Measurements from ENCODE around the gene MAEL.

The MAEL gene

DNA sequence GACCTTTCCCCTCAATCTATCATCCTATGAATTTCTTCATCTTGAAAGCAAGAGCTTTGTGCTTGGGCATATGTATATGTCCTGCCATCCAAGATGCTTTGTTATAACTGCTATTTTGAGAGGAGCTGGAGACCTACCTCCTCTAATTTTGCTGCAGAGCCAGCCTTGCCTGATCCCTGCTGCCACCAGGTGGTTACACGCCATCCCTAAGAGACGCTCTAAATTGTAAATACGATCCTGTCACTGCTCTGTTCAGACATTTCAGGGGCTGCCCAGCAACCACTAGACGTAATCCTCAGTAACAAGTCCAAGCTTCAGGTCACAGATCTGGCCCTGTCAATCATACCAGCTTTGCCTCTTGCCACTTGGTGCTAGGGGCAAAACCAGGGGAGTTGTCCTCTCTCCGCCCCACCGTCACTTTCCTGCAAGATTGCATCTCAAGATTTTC, 68.2 kb downstream of the MAEL start (continued):
- TF ChIP-seq ZNF366 (tag by site-specific recombination; conservative IDR thresholded peaks at IDR 0.05): 0 out of 2 replicates have a peak, but pooled peaks have one; percentile 40

DNA sequence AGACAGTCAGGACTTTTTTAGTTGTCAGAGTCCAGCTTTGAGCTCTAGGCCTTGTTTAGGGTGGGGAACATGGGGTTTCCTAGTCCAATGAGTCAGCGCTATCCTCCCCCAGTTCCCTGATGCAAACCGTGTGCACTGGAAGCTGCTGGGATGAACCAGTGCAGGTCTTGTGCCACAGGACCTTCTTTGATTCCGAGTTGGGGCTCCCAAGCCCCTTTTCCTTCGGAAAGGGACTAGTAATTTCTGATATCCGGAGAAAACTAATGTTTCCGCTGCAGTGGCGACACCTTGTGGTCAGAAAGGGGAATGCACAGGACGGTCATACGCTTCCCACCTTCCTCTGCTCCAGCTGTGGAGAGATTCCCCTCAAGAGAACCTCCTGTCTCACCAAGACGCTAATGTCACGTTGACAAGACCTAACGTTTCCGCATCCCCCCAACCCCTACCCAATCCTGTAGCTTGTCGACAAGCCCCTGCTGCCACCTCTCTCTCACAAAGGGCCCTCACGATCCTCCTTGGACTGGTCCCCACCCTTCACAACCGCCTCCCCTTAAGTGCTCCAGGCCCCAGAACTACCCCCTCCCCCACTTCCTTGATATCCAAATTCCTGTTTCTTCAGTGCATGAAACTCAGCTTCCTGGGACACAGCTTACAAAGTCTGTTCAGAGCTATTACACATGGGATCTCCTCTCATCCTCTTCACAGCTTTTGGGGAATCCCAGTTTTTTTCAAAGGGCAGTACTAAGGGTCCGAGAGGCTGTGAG, 70.1 kb downstream of the MAEL start:
- H3K4me3 ChIP-seq (ENCODE audit: low read depth, low read length): no peak overlapping the region
- H3K4me1 ChIP-seq (ENCODE audit: control insufficient read depth, insufficient read depth, low read length): no peaks in the 10 kb centered on the region
- no peak overlapping the region for H3K27ac ChIP-seq (ENCODE audit: extremely low read depth, low read depth, low read length)
- ChIA-PET POLR2A (interaction anchor here (1.4 to 1.5 kb wide), 2 partner anchors 141 to 161 kb away, joined by 3 to 4 read pairs; partner anchors contain the start of gene POU2F1), CTCF (interaction anchor here (0.6 to 16.2 kb wide), 74 partner anchors 8 to 1407 kb away, joined by 3 to 702 read pairs (median 4); partner anchors contain the start of gene TADA1)
- no peaks in the 10 kb centered on the region for H3K9me3 ChIP-seq (ENCODE audit: control insufficient read depth, insufficient read depth, low read depth, low read length)
- no peaks in the 10 kb centered on the region for H3K36me3 ChIP-seq (ENCODE audit: control insufficient read depth in 2 of 2, insufficient read depth in 1 of 2, low read length in 2 of 2)
- TF ChIP-seq, protein P1, sequence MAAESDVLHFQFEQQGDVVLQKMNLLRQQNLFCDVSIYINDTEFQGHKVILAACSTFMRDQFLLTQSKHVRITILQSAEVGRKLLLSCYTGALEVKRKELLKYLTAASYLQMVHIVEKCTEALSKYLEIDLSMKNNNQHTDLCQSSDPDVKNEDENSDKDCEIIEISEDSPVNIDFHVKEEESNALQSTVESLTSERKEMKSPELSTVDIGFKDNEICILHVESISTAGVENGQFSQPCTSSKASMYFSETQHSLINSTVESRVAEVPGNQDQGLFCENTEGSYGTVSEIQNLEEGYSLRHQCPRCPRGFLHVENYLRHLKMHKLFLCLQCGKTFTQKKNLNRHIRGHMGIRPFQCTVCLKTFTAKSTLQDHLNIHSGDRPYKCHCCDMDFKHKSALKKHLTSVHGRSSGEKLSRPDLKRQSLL (tag by site-specific recombination; IDR thresholded peaks at IDR 0.05): no peak
- TF ChIP-seq ZNF302 (tag by site-specific recombination; IDR thresholded peaks at IDR 0.05; ENCODE audit: low read depth): no peak
- peak; percentile 30; the same call in 1 of the 2 replicates for TF ChIP-seq ZXDB (tag by site-specific recombination; IDR thresholded peaks at IDR 0.05)
- no peak for TF ChIP-seq GLI4 (tag by site-specific recombination; IDR thresholded peaks at IDR 0.05)
- peak; percentile 53 for TF ChIP-seq ZNF660 (tag by site-specific recombination; IDR thresholded peaks at IDR 0.05)
- no peak for TF ChIP-seq ZNF510 (tag by site-specific recombination; IDR thresholded peaks at IDR 0.05; ENCODE audit: insufficient replicate concordance)
- TF ChIP-seq ZNF394 (tag by site-specific recombination; IDR thresholded peaks at IDR 0.05; ENCODE audit: borderline replicate concordance): peak; percentile 21; the same call in 1 of the 2 replicates
- TF ChIP-seq ZBTB20 (tag by site-specific recombination; IDR thresholded peaks at IDR 0.05): peak; percentile 50; the same call in 1 of the 2 replicates
- TF ChIP-seq, protein P2, sequence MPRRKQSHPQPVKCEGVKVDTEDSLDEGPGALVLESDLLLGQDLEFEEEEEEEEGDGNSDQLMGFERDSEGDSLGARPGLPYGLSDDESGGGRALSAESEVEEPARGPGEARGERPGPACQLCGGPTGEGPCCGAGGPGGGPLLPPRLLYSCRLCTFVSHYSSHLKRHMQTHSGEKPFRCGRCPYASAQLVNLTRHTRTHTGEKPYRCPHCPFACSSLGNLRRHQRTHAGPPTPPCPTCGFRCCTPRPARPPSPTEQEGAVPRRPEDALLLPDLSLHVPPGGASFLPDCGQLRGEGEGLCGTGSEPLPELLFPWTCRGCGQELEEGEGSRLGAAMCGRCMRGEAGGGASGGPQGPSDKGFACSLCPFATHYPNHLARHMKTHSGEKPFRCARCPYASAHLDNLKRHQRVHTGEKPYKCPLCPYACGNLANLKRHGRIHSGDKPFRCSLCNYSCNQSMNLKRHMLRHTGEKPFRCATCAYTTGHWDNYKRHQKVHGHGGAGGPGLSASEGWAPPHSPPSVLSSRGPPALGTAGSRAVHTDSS (tag by site-specific recombination; IDR thresholded peaks at IDR 0.05): 0 out of 2 replicates have a peak, but pooled peaks have one; percentile 5
- TF ChIP-seq MZF1 (tag by site-specific recombination; IDR thresholded peaks at IDR 0.05; ENCODE audit: borderline replicate concordance): peak; percentile 48; the same call in 1 of the 2 replicates
- peak; percentile 63; the same call in 1 of the 2 replicates for TF ChIP-seq ZNF2 (tag by site-specific recombination; IDR thresholded peaks at IDR 0.05)
- TF ChIP-seq ZIC2 (tag by site-specific recombination; IDR thresholded peaks at IDR 0.05): no peak
- TF ChIP-seq ZNF335 (tag by site-specific recombination; conservative IDR thresholded peaks at IDR 0.05): 0 out of 2 replicates have a peak, but pooled peaks have one; percentile 16
- TF ChIP-seq SP7 (tag by site-specific recombination; IDR thresholded peaks at IDR 0.05): peak; percentile 33; the same call in 1 of the 2 replicates
- no peak for TF ChIP-seq ZNF24 (tag by site-specific recombination; IDR thresholded peaks at IDR 0.05)
- TF ChIP-seq TCF7L2 (IDR thresholded peaks at IDR 0.05; ENCODE audit: borderline replicate concordance, low read depth, low read length): no peak
- TF ChIP-seq ZNF248 (tag by site-specific recombination; IDR thresholded peaks at IDR 0.05): no peak
- TF ChIP-seq ZNF530 (tag by site-specific recombination; IDR thresholded peaks at IDR 0.05; ENCODE audit: low read depth): no peak
- TF ChIP-seq ZFP37 (tag by site-specific recombination; IDR thresholded peaks at IDR 0.05): no peak
- TF ChIP-seq ZNF76 (tag by site-specific recombination; IDR thresholded peaks at IDR 0.05; ENCODE audit: borderline replicate concordance, low read depth): peak; percentile 63; the same call in 1 of the 2 replicates
- TF ChIP-seq IKZF3 (tag by site-specific recombination; IDR thresholded peaks at IDR 0.05): peak; percentile 53; the same call in 1 of the 2 replicates
- peak; percentile 26; the same call in 1 of the 2 replicates for TF ChIP-seq ZFP69B (tag by site-specific recombination; IDR thresholded peaks at IDR 0.05)
- TF ChIP-seq ZNF560 (tag by site-specific recombination; IDR thresholded peaks at IDR 0.05; ENCODE audit: borderline replicate concordance): no peak
- TF ChIP-seq ZNF366 (tag by site-specific recombination; conservative IDR thresholded peaks at IDR 0.05): 0 out of 2 replicates have a peak, but pooled peaks have one; percentile 22
- TF ChIP-seq ZSCAN30 (tag by site-specific recombination; IDR thresholded peaks at IDR 0.05): 0 out of 2 replicates have a peak, but pooled peaks have one; percentile 12
- no peak for TF ChIP-seq MEIS1 (CRISPR knock-in tag; IDR thresholded peaks at IDR 0.05; ENCODE audit: borderline replicate concordance)
- TF ChIP-seq, protein P3, sequence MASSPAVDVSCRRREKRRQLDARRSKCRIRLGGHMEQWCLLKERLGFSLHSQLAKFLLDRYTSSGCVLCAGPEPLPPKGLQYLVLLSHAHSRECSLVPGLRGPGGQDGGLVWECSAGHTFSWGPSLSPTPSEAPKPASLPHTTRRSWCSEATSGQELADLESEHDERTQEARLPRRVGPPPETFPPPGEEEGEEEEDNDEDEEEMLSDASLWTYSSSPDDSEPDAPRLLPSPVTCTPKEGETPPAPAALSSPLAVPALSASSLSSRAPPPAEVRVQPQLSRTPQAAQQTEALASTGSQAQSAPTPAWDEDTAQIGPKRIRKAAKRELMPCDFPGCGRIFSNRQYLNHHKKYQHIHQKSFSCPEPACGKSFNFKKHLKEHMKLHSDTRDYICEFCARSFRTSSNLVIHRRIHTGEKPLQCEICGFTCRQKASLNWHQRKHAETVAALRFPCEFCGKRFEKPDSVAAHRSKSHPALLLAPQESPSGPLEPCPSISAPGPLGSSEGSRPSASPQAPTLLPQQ (tag by site-specific recombination; IDR thresholded peaks at IDR 0.05): peak; percentile 23; the same call in 1 of the 2 replicates
- TF ChIP-seq ZNF571 (tag by site-specific recombination; IDR thresholded peaks at IDR 0.05): no peak

Data from HEK293 (cell line).